ENCODE measurements around the gene ASCC3.

Gene ASCC3

GRCh38 chr6:100461917-100462705 lies 419.0 kb downstream of the ASCC3 start:
- no peak for DNase-seq

DNA sequence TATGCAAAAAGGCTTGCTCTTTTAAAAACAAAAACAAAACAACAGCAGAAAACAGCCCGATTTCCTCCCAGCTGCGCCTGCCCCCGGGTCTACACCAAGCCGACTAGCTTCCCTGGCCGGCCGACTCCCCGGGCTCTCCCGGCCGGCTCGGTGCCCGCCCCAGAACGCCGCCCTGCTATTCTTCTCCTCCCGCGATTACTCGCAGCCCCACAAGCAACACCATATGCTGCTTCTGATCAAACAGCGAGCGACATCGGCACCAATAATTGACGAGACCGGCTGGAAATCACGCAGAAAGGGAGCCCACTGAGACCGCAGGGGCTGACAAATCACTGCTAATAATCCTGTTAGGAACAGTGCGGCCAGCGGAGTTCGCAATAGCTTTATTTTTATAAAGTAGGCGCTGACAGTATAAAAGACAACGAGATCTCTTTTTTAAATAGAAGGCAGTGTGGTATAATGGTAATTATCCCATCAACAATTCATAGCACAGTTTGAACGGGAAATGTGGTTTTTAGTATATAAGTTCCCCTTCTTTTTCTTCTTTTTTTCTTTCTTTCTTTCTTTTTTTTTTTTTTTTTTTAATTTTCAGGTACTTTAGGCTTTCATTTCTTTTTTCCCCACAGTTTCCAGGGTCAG lies 419.7 kb downstream of the ASCC3 start:
- DNase-seq: no peak

DNA sequence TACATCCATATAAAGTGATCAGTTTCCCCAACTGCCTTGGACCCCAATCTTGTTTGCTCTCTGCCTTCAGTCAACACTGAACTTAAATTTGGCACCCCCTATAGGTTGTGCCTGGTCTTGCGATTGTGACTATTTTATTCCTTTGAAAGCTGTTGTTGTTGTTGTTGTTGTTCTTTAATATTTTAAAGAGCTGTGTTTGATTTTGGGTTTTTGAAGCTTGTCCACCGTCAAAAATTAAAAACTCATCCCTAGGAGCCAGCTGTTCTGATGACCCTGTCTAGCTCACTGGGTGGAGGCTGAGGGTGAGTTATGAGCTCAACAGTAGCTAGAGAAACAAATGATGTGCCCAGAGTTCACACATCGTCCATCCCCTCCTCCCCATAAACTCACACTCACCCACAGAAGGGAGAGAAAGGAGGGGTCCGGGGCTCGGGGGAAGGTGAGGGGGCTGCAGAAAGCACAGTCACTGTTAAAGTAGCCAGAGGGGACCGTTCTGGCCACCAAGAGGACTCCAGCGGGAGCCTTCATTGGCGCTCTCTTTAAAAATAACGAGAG lies 420.4 kb downstream of the ASCC3 start:
- no peak for DNase-seq

DNA sequence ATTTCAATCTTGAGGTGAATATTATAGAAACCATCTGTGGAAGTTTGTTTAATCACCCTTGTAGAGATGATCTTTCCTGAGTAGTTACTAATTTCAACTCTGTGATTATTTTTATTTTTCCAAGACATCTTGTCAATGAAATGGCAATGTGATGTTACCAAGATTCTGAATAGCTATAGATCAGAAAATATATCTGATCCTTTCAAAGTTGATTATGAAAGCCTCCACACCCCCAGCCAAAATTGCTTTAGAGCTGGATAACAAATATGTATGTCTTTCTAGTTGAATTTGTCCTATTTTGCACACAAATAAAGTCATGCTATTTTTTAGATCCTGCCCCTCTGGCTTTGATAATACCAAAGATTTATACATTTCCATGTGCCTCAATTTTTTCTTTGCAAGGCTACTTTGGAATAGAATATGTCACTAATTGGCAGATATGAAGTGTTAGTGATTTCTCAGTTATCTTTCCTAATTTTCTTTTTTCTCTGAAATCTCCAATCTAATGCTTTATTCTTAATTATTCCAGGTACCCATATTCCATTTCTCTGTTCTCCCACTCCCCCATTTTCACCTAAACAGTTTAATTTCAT lies 421.4 kb downstream of the ASCC3 start:
- no peak for DNase-seq

DNA sequence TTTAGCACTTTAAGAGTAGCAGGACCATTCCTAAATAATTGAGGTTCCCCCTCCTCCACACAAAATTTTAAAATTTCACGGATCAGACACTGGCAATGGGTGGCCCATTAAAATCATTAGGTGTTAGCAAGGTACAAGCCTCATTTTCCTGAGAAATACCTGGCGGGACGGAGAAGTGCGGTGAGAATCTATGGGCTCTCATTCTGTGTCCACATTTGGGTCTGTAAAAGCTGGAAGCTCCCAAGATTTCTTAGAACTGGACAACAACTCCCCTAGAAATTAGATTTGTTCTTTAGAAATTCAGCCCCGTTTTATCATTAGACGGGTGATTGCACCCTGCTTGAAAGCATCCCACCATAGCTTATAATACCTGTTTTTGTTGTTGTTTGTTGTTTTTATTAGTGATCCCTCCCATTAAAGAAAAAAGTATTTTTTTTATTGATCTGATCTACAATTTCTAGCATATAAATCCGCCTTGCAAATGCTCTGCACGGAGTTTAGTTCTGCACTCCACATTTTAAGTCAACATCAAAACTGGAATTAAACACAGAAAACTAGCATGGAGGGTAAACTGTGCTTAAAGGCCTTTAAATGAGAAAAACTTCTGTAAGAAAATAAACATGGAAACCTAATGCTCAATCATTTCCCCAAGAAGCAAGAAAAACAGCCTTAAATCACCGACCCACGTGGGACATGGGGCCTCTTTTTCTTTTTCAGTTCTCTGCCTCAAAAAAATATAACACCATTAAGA lies 422.1 kb downstream of the ASCC3 start:
- no peak for DNase-seq
